Middle frontal gyrus (tissue), 1 donor: Measurements from ENCODE around the gene SLC6A3.

Experiments
- DNase-seq: peaks from one replicate; pipeline ENCODE4 v3.0.0-alpha.2; 2015; ENCODE audit warnings: low spot score; ENCODE audit errors: extremely low spot score

Gene SLC6A3

GRCh38 chr5:1442222-1443145, 2.8 kb downstream of the SLC6A3 start:
- no peak for DNase-seq

GRCh38 chr5:1441166-1441865, 3.9 kb downstream of the SLC6A3 start:
- no peak for DNase-seq

GRCh38 chr5:1440098-1440493, 5.1 kb downstream of the SLC6A3 start:
- DNase-seq = no peak

GRCh38 chr5:1439388-1440097, 5.7 kb downstream of the SLC6A3 start:
- no peak for DNase-seq

DNA sequence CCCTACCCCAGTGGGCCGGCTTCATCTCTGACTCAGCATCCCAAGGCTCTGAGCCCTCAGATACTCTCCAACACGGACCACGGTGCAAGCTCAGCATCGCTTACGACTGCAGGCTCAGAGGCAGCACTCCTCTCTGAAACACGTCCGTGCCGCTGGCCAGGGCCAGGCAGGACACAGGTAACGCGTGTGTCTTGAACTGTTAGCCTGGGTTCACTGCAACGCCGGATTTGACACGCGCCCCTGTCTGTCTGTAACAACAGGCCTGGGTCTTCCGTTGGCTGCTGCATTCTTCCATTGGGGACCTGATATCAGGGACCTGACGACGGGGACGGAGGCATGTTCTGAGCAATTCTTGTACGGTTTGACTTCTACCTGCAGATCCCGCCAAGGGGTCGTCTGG, 6.4 kb downstream of the SLC6A3 start:
- no peak for DNase-seq

GRCh38 chr5:1437876-1438559, 7.2 kb downstream of the SLC6A3 start:
- no peak for DNase-seq

DNA sequence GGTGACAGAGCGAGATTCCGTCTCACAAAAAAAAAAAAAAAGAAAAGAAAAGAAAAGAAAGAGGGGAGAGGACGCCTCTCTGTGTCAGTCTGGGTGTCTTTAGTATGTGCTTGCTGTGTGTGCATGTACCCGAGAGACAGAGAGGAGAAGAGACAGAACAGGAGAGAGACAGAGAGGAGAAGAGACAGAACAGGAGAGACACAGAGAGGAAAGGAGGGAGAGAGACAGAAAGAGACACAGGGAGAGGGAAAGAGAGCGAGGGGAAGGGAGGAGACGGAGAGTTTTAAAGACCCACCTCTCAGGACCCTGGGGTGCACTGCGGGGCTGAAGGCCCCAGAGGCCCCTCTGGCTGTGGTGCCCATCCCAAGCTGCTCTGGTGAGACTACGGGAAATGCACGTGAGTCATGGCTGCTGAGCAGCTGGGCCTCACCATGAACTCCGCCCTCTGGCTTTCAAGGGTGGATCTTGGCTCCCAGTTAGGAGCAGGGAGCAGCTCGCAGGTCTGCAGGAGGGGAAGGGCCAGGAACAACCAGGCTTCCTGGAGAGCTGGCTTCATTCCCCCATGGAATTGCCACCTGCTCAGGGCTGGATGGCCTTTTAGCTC, 7.9 kb downstream of the SLC6A3 start:
- DNase-seq = no peak

DNA sequence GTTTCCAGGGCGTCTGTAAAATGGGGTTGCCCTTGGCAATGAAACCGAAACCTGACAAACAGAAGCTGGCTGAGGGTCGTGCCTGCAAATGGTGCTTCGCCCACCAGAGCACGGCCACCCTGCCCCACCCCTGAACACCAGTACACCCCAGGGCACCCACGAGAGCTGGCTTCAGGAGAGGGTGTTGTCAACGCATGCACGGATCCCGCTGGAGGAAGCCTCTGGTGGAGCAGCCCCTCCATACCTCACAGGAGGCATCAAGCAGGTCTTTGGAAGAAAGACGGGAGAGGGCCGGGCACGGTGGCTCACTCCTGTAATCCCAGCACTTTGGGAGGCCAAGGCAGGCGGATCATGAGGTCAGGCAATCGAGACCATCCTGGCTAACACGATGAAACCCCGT, 8.6 kb downstream of the SLC6A3 start:
- DNase-seq = no peak

DNA sequence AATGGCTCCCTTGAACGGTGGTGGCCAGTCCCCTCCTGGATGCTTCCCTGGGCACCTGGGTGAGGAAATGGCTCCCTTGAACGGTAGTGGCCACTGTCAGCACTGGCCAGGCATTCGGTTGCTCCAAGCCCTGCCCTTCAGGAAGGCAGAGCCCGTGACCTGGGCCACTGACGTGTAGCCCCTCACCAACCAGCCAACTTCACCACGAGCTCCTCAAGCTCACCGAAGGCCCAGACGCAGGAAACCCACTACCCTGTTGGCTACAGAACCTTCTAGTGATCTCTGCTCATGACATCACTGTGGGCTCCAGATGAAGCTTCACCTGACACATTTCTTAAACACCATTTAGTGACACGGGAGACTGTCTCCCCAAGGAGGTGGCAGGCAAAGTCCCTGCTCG, 9.2 kb downstream of the SLC6A3 start:
- DNase-seq = no peak

DNA sequence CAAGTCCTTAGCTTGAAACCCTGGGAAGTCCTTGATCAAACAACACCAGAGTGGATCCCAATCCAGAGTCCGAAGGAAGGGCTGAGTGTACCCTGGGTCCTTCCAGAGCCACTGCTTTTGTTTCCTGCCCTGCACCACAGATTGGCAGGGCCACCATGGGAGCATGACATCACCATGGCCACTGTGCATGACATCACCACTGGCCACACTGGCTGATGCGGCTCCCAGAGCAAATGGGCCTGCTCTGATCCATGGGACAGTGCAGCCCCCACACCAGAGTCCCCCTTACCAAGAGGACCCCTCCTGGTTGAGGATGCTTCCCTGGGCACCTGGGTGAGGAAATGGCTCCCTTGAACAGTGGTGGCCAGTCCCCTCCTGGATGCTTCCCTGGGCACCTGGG, 9.9 kb downstream of the SLC6A3 start:
- no peak for DNase-seq

DNA sequence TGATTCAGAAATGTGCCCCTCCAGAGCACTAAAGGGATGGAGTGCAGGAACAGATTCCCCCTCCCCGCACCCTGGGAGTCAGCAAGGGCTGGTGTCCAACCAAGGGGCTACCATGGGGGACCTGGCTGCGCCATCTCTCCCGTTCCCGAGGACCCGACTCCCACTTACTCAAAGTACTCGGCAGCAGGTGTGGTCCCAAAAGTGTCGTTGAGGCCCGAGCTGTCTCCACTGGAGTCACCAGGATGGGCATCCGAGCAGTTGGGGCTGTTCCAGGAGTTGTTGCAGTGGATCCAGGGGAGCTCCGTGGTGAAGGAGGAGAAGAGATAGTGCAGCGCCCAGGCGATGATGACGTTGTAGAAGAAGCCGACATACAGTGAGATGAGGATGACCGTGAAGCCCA, 12.9 kb downstream of the SLC6A3 start:
- no peak for DNase-seq

DNA sequence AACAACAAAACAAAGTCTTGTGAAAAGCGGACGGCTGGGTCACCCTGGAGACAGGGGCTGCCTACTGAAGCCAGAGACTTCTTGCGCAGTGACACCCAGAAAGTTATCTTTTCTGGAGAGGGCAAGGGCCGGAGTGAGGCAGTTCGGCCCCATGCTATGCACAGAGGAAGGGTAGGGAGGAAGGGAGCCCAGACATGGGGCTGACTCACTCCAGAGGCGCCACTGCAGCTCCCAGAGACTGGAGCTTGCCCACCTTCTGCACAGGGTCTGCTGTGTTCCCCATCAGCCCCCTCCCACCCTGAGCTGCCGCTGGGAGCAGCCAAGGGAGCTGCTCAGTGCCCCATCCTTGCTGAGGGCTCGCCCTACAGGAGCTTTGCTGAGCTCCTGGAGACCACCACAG, 13.3 kb downstream of the SLC6A3 start:
- DNase-seq = no peak

DNA sequence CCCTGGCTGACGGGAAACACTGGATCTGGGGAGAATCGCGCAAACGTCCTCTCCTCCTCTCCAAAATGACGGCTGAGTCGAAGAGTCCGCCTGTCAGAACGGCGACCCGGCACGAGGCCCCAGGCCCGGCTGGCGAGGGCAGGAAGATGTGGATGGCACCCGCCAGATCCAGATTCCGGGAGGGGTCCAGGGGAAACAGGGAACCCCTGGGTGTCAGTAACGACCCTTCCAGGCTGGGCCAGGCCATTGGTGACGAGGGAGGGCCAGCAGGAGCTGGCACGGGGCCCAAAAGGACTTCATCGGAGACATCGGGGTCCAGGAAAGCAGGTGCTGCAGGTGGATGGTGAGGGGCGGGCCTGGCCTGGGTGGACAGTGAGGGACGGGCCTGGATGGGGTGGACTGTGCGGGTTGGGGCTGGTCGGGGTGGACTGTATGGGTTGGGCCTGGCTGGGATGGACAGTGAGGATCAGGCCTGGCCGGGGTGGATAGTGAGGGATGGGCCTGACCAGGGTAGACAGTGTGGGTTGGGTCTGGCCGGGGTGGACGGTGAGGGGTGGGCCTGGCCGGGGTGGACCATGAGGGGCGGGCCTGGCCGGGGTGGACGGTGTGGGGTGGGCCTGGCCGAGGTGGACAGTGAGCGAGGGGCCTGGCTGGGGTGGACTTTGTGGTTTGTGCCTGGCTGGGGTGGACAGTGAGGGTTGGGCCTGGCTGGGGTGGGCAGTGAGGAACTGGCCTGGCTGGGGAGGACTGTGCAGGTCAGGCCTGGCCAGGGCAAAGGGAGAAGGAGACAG, 14.0 kb downstream of the SLC6A3 start:
- DNase-seq = no peak

DNA sequence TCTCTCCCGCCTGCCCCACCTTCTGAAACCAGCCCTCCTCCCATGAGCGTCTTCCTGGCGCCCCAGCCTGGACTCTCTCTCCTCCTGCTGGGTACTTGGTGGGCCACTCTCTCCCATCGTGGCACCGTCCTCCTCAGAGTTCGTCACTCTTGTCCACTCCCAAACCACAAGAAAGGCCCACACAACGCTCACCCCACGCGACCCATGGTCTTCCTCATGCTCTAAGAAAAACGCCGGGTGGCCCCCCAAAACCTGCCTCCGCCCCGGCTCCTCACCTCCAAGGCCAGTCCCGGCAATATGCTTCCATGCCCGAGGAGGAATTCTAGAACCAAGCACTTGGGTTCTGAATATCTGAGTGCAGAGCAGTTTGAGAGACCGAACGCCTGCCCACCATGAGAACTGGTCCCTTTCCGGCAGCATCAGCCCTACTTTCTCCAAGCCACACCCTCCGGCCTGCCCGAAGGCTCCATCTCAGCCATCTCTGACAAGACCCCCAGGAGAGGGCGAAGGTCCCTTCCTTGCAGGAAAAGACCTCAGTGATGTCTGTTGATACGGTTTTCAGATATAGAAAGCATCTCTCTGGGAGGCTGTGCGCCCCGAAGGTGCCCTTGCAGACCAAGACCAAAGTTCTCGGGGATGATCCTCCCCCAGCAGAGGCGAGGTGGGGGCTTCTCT, 15.0 kb downstream of the SLC6A3 start:
- DNase-seq = no peak

DNA sequence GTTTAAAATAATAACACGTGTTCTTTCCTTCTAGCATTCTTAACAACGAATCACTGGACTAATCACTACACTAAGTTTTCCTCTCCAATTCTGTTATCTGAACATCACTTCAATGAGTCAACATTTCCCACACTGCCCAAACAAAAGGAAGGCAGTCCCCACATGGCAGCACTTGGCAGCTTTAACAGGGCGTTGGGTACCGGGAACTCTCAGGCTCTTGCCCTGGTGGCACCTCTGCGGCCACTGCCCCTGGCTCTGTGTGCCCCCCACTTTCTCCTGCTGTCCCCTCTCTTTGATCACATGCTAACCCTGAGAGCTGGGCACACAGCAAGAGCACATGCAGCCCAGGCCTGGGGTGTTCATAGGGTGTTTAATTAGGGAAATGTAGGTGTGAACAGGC, 15.7 kb downstream of the SLC6A3 start:
- DNase-seq = no peak

- no peak for DNase-seq
These were observed 16.2 kb downstream of the SLC6A3 start for GRCh38 chr5:1429066-1429465.

- DNase-seq = no peak
These were observed 17.1 kb downstream of the SLC6A3 start for GRCh38 chr5:1428107-1428506.

- DNase-seq = no peak
These were observed 20.5 kb downstream of the SLC6A3 start for GRCh38 chr5:1424716-1425115.

- DNase-seq = no peak
These were observed 21.2 kb downstream of the SLC6A3 start for GRCh38 chr5:1423901-1424603.
